Activated CD8-positive, alpha-beta memory T cell treated with anti-CD3 and anti-CD28 coated beads, Interleukin-2, amount 50 U/mL, for 4 hours (primary cell): ENCODE measurements around the gene MYBBP1A.
A peak's percentile ranks its signal among the peaks of the same experiment; 100 is the strongest.

Experiments
- DNase-seq: peaks from one replicate; pipeline ENCODE4 v3.0.0-alpha.2; 2020

MYBBP1A gene

GRCh38 chr17:4569591-4569990 is 14.4 kb upstream of the MYBBP1A start:
- no peak for DNase-seq

GRCh38 chr17:4566785-4567184 is 11.6 kb upstream of the MYBBP1A start:
- peak; percentile 49 for DNase-seq

- DNase-seq: no peak
Observed at GRCh38 chr17:4565209-4566141, 10.3 kb upstream of the MYBBP1A start.

DNA sequence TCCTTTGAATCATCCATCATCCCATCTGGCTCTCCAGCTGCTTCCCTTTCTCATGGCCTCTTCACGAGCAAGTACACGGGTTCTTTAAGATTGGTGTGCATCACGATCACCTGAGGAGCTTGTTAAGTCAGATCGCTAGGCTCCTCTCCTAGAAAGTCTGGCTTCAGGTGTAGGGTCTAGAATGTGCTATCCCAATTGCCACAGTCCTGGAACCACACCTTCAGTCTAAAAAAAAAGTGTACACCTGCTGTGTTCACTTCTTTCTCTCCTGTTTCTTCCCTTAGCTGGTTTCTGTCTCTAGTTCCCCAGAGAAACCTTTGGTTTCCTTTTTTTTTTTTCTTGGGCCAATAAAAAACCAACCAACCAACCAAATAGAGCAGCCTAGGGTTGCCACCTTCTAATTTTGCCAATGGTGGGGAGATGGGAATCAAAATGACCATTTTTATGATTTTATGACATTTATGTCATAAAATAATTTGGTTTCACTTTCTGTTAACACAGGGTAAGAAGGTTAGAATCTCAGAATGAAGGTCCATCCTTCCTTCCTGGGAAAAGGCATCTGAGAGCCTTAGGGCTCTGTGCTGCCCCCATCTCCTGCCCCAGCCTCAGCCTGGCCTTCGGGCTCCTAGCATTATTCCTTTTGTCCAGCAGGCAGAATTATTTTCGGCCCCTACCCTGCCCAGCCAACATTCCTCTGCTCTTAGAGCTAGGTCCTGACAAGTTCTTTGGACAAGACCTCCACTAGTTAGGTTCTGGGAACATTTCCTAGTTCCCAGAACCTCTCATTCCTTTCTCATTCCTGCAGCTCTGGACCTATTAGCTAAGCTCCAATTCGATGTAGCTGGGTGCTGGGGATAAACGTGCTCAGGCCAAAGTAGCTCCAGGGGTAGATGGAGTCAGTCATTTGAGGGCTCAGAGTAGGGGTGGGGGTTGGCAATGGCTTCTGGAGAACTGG is 7.1 kb upstream of the MYBBP1A start:
- no peak for DNase-seq

GRCh38 chr17:4560837-4561256 is 5.7 kb upstream of the MYBBP1A start:
- DNase-seq: no peak

DNA sequence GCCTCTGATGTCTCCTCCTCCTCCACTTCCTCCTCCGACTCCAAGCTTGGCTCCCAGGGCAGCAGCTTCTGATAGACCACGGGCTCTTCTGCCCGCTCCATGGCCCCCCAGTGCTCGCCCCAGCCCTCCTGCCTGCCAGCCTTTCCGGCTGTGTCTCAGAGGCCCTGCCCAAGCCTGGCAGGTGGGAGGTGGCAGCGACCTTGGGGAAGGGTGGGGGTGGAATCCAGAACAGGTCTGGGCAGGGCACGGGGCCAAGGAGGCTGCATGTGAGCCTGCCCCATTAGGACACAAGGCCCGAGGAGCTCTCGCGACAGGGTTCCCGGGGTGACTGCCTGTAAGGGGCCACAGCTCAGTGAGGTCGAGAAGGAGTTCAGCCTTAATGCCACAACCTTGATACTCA is 5.2 kb upstream of the MYBBP1A start, which contains the start of gene GGT6:
TSS of gene GGT6 (minus strand) at position 157 of the 400 bp plus-strand sequence. CDS start at position 101, 56 bp downstream.
- no peak for DNase-seq

GRCh38 chr17:4559966-4560365 is 4.8 kb upstream of the MYBBP1A start:
- no peak for DNase-seq

DNA sequence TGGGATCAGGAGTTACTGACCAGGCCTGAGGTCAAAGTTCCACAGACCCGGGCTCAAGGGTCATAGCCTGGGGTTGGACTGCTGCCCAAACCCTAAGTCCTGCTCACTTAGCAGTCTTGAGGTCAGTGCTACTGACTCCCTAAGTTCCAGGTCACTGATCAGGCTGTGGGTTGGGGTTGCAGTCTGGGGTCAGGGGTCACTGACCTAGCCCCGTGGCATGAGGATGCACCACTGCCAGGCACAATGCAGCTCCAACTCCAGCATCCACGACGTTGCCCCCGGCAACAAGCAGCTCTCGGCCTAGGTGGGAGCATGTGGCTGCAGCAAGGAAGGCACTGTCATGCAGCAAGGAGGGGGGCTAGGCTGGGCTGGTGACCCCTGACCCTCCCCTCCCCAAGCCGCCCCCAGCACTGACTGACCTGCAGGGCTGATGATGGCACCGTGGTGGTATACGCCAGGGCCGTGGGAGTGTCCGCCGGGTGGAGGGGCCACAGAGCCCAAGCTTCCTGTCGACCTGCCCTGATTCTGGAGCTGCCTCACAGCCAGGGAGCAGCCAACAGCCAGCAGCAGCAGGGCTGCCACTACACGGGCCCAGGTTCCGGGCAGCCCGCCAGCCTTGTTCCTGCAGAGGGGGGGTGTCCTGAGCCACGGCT is 4.1 kb upstream of the MYBBP1A start:
- DNase-seq: no peak

- DNase-seq: no peak
Observed at GRCh38 chr17:4558347-4558971, 3.3 kb upstream of the MYBBP1A start.

- no peak for DNase-seq
Observed at GRCh38 chr17:4557626-4558346, 2.6 kb upstream of the MYBBP1A start.

DNA sequence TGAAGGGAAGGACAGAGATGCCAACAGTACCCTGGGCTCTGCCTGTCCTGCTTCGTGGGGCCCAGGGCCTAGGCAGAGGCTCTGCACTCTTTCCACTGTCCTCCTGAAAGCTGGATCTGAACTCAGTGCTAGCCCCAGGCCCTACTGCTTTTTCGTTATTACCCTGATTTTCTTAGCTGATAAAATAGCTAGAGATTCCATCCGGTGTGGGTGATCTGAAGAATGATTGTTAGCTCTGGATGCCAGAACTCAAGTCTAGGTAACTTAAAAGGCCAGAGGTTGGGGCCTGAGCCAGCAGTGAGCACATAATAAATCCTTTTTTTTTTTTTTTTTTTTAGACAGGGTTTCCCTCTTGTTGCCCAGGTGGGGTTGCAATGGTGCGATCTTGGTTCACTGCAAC is 1.8 kb upstream of the MYBBP1A start:
- DNase-seq: no peak

DNA sequence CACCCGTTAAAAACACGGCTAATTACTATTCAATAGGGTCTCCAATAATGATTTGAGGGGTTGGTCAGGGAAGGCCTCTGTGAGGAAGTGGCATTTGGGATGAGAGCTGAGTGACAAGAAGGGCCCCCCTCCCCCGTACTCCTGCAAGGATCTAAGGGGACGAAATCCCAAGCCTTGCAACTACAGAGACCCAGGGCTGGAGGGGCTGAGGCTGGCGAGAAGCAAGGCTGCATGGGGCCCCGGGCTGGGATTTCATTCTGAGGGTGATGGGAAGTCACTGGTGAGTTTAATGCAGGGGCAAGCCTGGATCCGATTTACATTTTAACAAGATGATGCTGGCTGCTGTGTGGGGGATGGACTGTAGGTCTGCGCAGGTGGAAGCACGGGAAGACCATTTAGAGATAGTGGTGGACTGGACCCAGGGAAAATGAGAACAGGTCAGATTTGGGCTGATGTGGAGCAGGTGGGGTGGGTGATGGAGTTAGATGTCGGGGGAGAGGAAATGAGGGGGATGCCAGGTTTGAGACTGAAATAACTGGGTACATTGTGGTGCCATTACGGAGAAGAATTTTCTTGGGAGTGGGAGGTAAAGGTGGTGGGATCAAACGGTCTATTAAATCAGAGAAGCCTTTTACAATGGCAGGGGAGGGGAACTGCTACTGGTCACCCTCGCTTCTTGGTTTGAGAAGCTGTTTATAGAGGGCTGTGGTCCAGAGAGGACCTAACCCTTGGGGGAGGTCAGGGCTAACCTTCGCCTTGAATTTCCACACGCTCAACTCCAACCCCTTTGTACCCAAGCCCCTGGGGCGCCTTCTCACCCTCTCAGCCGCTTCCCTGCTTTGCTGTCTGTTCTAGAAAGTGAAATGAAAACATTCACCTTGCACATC is 932 bp upstream of the MYBBP1A start:
- DNase-seq: no peak

DNA sequence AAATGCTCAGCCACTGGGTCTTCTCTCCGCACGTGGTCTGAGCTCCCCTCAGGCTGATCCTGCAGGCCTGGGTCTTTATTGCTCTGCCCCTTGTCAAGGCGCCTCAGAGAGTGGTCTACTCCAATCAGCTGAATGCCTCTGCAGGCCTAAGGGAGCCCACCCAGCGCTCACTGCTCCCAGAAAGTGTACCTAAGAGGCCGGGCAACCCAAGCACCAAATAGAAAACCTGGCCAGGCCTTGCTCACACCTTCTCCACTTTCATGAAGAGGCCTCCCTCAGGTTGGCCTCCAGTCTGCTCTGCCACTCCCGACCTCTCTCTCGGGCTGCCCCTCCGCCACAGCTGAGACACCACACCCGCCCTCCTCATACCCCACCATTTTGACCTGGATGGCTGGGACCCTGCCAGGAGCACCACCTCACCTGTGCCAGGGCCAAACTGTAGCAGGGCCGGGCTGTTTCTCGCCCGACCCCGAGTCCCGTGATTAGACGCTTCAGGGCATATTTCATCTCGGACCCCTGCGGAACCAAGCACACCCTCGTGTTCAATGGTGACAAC is 665 bp downstream of the MYBBP1A start:
- no peak for DNase-seq

GRCh38 chr17:4553669-4554068 is 1.5 kb downstream of the MYBBP1A start:
- no peak for DNase-seq

- DNase-seq: no peak
Observed at GRCh38 chr17:4551796-4552525, 3.2 kb downstream of the MYBBP1A start.

GRCh38 chr17:4551141-4551540 is 4.0 kb downstream of the MYBBP1A start:
- no peak for DNase-seq

DNA sequence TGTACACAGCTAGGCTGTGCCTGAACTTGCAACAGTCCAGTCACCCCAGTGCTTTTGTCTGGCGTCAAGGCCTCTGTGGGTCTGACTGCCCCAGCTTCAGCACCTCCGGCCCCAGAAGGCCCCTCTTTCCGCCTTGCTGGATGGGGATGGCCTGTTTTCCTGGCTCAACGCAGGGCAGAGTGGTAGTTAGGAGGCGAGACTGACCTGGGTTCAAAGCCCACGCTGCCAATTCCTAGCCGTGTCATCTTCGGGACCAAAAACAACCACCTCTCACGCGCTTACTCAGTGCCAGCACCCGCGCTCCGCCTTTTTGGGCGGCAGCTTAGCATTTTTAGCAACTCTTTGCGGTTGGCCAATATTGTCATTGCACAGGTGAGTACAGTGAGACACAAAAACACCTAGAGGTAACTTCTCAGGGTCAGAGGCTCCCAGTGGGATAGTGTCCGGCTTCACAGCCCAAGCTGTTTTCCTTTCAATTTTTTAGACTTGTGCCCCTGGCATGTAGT is 4.6 kb downstream of the MYBBP1A start:
- no peak for DNase-seq

DNA sequence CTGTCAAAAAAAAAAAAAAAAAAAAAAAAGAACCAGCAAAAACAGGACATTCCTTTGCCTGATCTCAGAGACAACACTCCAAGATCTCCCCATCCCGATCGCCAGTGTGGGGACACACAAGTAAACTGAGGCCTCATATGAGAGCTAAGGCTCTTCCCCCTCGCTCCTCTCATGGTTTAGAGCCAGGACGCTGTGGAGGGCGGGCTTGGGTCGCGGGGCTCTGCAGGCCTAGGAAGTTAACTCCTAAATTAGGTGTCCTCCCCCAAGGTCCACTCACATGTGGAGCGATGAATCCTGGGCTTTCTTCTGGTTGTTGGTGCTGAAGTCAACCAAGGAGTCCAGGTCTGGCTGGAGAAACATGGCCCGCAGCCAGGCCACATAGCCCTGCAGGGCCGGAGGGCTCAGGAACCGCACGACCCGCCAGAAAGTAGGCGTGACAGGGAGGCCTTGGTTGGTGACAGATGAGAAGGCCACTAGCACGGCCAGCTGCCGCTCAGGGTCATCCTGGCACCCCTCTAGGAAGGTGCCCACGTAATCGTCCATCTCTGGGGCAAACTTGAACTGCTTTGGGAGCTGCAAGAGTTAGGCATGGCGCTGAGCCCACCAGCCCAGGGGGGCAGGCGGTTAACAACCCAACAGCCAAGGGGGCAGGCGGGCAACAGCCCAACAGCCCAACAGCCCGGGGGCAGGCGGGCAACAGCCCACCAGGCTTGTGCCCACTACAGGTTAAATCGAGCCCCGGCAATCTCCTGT is 5.2 kb downstream of the MYBBP1A start:
- no peak for DNase-seq
